Erythroblast (primary cell): Measurements from ENCODE around the gene PCDH15.

Experiments used
- DNase-seq, 2 experiments: peaks; one replicate each; lab custom pipeline; 2025; lab: John Stamatoyannopoulos, UW
- GATA1 ChIP-seq: IDR thresholded peaks from 2 replicates; pipeline ENCODE4 v1.6.1; 2011; ENCODE audit warnings: low read depth, mild to moderate bottlenecking, control low read depth, low read length, moderate library complexity
- POLR2A ChIP-seq: IDR thresholded peaks from 2 replicates; pipeline ENCODE4 v1.6.1; 2011; ENCODE audit warnings: mild to moderate bottlenecking, low read length

Gene PCDH15

DNA sequence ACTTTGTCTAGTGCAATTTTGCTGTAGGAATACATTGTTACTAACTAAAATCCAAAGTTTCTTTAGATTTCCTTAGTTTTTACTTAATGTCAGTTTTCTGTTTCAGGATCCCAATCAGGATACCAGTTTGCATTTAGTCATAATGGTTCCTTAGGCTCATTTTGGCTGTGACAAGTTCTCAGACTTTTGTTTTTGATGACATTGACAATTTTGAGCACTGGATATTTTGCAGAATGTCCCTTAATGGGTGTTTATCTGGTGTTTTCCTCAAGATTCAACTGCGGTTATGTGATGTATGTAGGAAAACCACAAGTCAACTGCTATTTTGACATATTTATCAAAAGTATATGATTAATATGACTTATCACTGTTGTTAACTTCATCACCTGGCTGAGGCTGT lies 482.6 kb downstream of the PCDH15 start:
- no peak for DNase-seq
- TF ChIP-seq GATA1 (no peak), POLR2A (no peak)

GRCh38 chr10:54314430-54314829 lies 486.6 kb downstream of the PCDH15 start:
- no peak for DNase-seq
- TF ChIP-seq GATA1 (no peak), POLR2A (no peak)

DNA sequence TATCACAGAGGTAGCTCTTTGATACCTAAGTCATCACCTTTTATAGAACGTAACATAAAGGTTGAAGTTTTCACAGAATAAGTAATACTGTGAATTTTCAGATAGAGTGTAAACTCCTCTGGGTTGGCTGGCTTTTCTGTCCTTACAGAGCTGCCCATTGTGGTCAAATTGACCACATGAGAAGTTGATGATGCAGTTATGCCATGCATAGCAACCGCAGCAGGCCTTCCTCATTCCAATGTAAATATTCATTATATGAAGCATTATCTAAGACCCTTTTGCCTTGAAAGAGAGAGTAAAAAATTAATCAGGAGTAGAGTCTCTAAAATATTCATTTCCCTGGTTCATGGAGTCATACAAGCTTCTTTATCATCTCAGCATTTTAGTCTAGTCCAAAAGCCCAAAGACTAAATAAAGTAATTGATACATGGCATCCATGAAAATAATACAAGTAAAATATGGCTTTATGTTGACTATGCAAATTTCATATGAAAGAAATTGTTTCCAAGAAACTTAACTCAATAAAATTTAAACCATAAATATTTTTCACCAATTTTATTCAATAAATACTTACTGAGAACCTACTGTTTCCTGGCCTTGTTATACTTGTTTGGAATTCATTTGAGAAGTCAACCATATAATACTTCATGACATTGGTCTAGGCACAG lies 516.4 kb downstream of the PCDH15 start:
- no peak for TF ChIP-seq GATA1
- TF ChIP-seq POLR2A = no peak
- no peak for DNase-seq

DNA sequence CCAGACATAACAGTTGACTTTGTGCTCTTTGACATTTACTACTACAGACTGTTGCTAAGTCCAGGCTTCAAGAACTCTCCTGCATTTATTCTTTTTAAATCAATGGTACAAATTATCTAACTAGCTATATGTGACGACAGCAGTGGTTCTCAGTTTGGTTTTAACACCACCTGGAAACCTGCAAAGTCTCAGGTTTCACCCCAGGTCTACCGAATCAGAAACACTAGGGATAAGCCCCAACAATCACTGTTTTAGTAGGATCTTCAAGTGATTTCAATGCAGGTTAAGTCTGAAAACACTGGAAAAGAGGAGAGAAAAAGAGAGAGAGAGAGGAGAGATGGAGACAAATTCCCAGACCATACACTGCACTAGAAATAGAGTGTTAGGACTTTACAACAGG lies 519.0 kb downstream of the PCDH15 start:
- DNase-seq = no peak
- no peak for TF ChIP-seq GATA1
- no peak for TF ChIP-seq POLR2A

GRCh38 chr10:54266395-54266794 lies 534.6 kb downstream of the PCDH15 start:
- TF ChIP-seq POLR2A (no peak), GATA1 (no peak)
- DNase-seq = no peak

DNA sequence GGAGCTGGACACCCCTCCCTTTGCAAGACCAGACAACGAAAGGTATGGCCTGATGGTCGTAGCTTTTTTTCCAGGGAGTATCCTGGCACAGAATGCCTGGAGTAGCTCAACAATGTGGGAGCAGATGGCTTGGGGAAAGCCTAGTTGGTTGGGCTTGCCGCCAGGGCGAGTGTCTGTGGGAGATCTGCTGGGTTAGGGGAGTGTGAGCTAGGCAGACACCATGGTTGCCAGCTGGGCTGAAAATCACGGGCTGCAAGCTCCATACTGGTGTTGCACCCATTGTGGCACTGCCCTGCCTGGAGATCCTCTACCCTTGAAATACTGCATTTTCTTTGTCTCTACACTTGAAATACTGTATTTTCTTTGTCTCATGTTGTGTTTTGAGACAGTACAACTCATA lies 538.3 kb downstream of the PCDH15 start:
- DNase-seq = no peak
- TF ChIP-seq GATA1 (no peak), POLR2A (no peak)

GRCh38 chr10:54259104-54259503 lies 541.9 kb downstream of the PCDH15 start:
- TF ChIP-seq GATA1 (no peak), POLR2A (no peak)

GRCh38 chr10:54234832-54235231 lies 566.2 kb downstream of the PCDH15 start:
- TF ChIP-seq POLR2A (no peak), GATA1 (no peak)
- DNase-seq = no peak

More at GRCh38 chr10:54259104-54259503, 541.9 kb downstream of the PCDH15 start:
- DNase-seq = no peak

- no peak for DNase-seq
- no peak for TF ChIP-seq POLR2A
- no peak for TF ChIP-seq GATA1
Measured at GRCh38 chr10:54203401-54203800, 597.6 kb downstream of the PCDH15 start.

DNA sequence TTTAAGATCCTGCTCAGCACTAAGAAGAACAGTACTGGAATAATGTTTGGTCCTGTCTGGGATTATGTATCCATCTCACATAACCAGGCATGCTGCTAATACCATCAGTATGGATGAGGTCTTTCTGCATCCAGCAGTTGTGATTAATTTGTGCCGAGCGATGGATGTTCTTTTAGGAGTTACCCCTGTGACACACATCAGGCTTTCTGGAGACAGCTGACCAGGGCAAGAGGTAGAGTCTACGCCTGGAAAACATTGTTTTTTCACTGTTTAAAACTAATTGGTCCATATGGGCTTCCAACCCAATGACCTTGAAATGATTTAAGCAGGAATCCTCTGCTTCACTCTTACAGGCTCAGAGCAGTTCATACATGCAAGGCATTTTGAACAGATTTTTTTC lies 603.0 kb downstream of the PCDH15 start:
- no peak for TF ChIP-seq POLR2A
- DNase-seq = no peak

- TF ChIP-seq GATA1 (no peak), POLR2A (no peak)
Measured at GRCh38 chr10:54194806-54195205, 606.2 kb downstream of the PCDH15 start.

GRCh38 chr10:54159924-54160323 lies 641.1 kb downstream of the PCDH15 start:
- no peak for DNase-seq
- TF ChIP-seq POLR2A (no peak), GATA1 (no peak)

More at GRCh38 chr10:54194806-54195205, 606.2 kb downstream of the PCDH15 start:
- DNase-seq = no peak

- DNase-seq = no peak
- TF ChIP-seq GATA1 (no peak), POLR2A (no peak)
Measured at GRCh38 chr10:54148508-54148907, 652.5 kb downstream of the PCDH15 start.

- no peak for DNase-seq
Measured at GRCh38 chr10:54139819-54140428, 661.1 kb downstream of the PCDH15 start.

GRCh38 chr10:54137396-54137795 lies 663.6 kb downstream of the PCDH15 start:
- DNase-seq = no peak
- TF ChIP-seq GATA1 (no peak), POLR2A (no peak)

More at GRCh38 chr10:54139819-54140428, 661.1 kb downstream of the PCDH15 start:
- TF ChIP-seq POLR2A (no peak), GATA1 (no peak)

DNA sequence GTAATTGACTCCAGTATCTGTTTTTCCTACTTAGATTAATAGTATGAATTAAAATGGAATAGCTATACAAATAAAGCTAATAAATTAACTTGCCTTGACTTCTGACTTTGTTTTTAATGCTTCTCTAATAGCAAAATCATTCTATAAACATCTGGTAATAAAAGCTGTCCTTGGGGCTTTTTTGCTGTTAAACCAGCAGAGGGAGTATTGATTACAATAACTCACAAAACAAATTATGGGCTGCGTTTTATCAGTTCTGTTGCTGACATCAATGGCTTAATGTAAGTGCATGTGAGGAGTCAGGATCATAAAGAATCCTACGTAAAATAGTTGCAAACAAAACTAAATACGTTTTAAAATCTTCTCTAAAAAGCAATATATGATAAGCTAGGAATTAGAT lies 667.8 kb downstream of the PCDH15 start:
- no peak for DNase-seq
- TF ChIP-seq GATA1 = no peak
- no peak for TF ChIP-seq POLR2A
